Measurements from ENCODE around the gene PLA2G6. TPM values are rescaled to one million over a fixed set of nuclear protein-coding genes. Genes with fewer than 3 reads are reported as not detected.

PLA2G6 gene
- total and polyA plus RNA-seq, 2 of the 8 experiments (the other 6 are each of a cell fraction or from before 2014, with no cell fraction given): 13.2 to 21.0 TPM

GRCh38 chr22:38220653-38221386, 39.2 kb upstream of the PLA2G6 start:
- Histone ChIP-seq H3K27me3 (replicated peaks in 1 of 4; ENCODE audit: control insufficient read depth in 3 of 4, extremely low read depth in 1 of 4, insufficient read depth in 3 of 4, low read length in 3 of 4) (no peaks in the 10 kb centered on the region), H3K23ac (ENCODE audit: insufficient read length) (no peak overlapping the region), H4K20me1 (replicated peaks in 1 of 2; ENCODE audit: control insufficient read depth in 1 of 2, insufficient read depth in 2 of 2, low read length in 2 of 2) (peaks cover 2 to 5% of the 10 kb centered on the region in 2 experiments), H4K91ac (replicated peaks; ENCODE audit: insufficient read length, low read length) (no peak overlapping the region), H3K9me3 (ENCODE audit: insufficient read depth in 2 of 2, low read depth in 1 of 2, low read length in 1 of 2) (no peaks in the 10 kb centered on the region), H3K9ac (replicated peaks in 1 of 4; ENCODE audit: extremely low read depth in 1 of 4, low read depth in 3 of 4, low read length in 3 of 4) (no peak overlapping the region), H3K36me3 (ENCODE audit: control insufficient read depth in 2 of 4, insufficient read depth in 4 of 4, low read length in 3 of 4) (peaks cover 0 to 11% (median 4%) of the 10 kb centered on the region in 4 experiments; a peak in 5 of 8 replicates), H4K8ac (ENCODE audit: extremely low read depth, insufficient read depth, low read length) (no peak overlapping the region), H3K18ac (ENCODE audit: extremely low read depth, low read length) (no peak overlapping the region), H2BK15ac (ENCODE audit: low read length) (no peak overlapping the region), H3K14ac (ENCODE audit: insufficient read length) (no peak overlapping the region), H3K27ac (ENCODE audit: low read depth, low read length) (0 out of 2 replicates have a peak overlapping the region, but pooled peaks have one; percentile 29), H3K79me1 (ENCODE audit: low read depth, low read length) (no peaks in the 10 kb centered on the region; the same call in 1 of the 2 replicates), H3K56ac (replicated peaks; ENCODE audit: insufficient read length, low read depth, low read length) (no peak overlapping the region), H2BK20ac (ENCODE audit: low read length) (no peak overlapping the region), H2AFZ (ENCODE audit: low read length) (no peak overlapping the region), H2BK120ac (replicated peaks; ENCODE audit: low read depth, low read length) (no peak overlapping the region), H3K79me2 (ENCODE audit: control insufficient read depth in 1 of 2, insufficient read depth in 2 of 2, low read length in 2 of 2) (no peaks in the 10 kb centered on the region), H3K4me2 (ENCODE audit: insufficient read depth in 1 of 2, low read depth in 2 of 2, low read length in 2 of 2) (no peak overlapping the region), H3K4me1 (replicated peaks in 1 of 4; ENCODE audit: control insufficient read depth in 3 of 4, insufficient read depth in 4 of 4, low read length in 3 of 4) (peaks cover 10 to 25% (median 16%) of the 10 kb centered on the region in 4 experiments), H3K23me2 (ENCODE audit: low read depth, low read length) (no peaks in the 10 kb centered on the region), H2BK5ac (ENCODE audit: low read depth, low read length) (no peak overlapping the region), H4K5ac (ENCODE audit: insufficient read length, low read depth, low read length) (no peak overlapping the region), H2AK5ac (ENCODE audit: low read depth, low read length) (peak overlapping the region; percentile 6; the same call in 1 of the 2 replicates), H3K4me3 (ENCODE audit: extremely low read depth in 1 of 4, insufficient read depth in 2 of 4, low read depth in 3 of 4, low read length in 4 of 4) (no peak overlapping the region), H3K4ac (replicated peaks; ENCODE audit: insufficient read length, low read depth, low read length) (no peak overlapping the region), H2BK12ac (ENCODE audit: low read depth, low read length) (0 out of 2 replicates have a peak overlapping the region, but pooled peaks have one; percentile 3)
- DNase-seq (ENCODE audit: low read depth in 1 of 2, low spot score in 2 of 2): no peak
- ChIA-PET POLR2A (ENCODE audit: partially characterized antibody) (interaction anchor here (0.6 to 1.6 kb wide), 5 partner anchors 22 to 216 kb away, joined by 3 to 4 read pairs (median 3); no protein-coding TSS in a partner anchor), CTCF (ENCODE audit: partially characterized antibody) (interaction anchor here (0.8 to 2.6 kb wide), 6 partner anchors 9 to 123 kb away, joined by 4 to 24 read pairs (median 4); partner anchors contain the start of gene MAFF)
- no peak for FAIRE-seq
- WGBS, 2 experiments (ENCODE audit: extremely low coverage in 1 of 2, insufficient coverage in 1 of 2, insufficient read length in 1 of 2, insufficient replicate concordance in 2 of 2, low coverage in 1 of 2, low lambda C conversion rate in 2 of 2, missing lambda C conversion rate in 1 of 2): 90% methylated on average over 22 of the region's 22 CpGs; no CpG with 5 or more reads in 1 of the 2 experiments
- TF ChIP-seq TAF7 (optimal IDR thresholded peaks at IDR 0.05; ENCODE audit: borderline replicate concordance, low read depth, low read length) (no peak), SP4 (IDR thresholded peaks at IDR 0.05; ENCODE audit: low read length) (no peak), JUND (IDR thresholded peaks at IDR 0.05; ENCODE audit: low read length) (no peak), ATF2 (IDR thresholded peaks at IDR 0.05; ENCODE audit: low read length) (no peak), CEBPB (IDR thresholded peaks at IDR 0.05; ENCODE audit: low read depth, low read length) (no peak)
